ENCODE data around the gene IGFBP5.

DNA sequence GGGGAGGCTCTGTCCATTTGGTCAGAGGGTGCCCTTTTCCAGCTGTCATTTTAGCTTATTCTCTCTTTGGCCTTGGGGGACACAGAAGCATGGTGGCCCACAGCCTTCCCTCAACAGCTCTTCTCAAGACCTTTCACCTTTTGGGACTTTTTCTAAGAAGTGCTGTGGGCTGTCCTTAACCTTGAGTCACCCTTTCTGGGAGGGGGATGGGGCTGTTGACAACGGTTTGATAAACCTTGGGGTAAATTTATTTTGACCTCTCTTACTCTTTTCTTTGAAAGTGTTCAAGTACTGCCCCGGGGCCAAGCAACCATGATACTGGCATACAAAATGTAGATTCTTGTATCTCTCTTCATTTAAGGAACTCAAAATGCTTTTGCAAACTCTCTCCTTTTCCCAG is 13.7 kb downstream of the IGFBP5 start:
- TF ChIP-seq EGR1 (IDR thresholded peaks at IDR 0.05) (no peak), TAF1 (IDR thresholded peaks at IDR 0.05; ENCODE audit: low read depth) (no peak)
